K562 (cell line): ENCODE data around the gene TM9SF3. TPM values are rescaled to one million over a fixed set of nuclear protein-coding genes. Genes with fewer than 3 reads are reported as not detected.

ENCODE experiments used
- ARID3B ChIP-seq: fragments of 250-450 bp; sonication (Bioruptor Pico); IDR thresholded peaks from 2 replicates; pipeline ENCODE4 v1.4.0; 2020; ENCODE audit warnings: borderline replicate concordance
- COPS2 ChIP-seq: fragments of 450-650 bp; conservative IDR thresholded peaks from 2 replicates; pipeline ENCODE4 v1.6.1; 2016; ENCODE audit warnings: mild to moderate bottlenecking, moderate library complexity
- CREB3 ChIP-seq: fragments of 450-650 bp; conservative IDR thresholded peaks from 2 replicates; pipeline ENCODE4 v1.6.1; 2016; ENCODE audit warnings: missing genetic modification characterization, low read depth, mild to moderate bottlenecking, missing compliant biosample characterization, moderate library complexity
- HDAC1 ChIP-seq, 2 experiments: fragments of 450-650 bp; IDR thresholded peaks; 2 replicates each; pipeline ENCODE4 v1.6.1; 2016 to 2017; ENCODE audit warnings: inconsistent platforms in 1 of 2, mild to moderate bottlenecking in 1 of 2, moderate library complexity in 1 of 2
- MTA3 ChIP-seq: fragments of 450-650 bp; formaldehyde crosslinking; IDR thresholded peaks from 2 replicates; pipeline ENCODE4 v1.6.1; 2017; ENCODE audit warnings: mild to moderate bottlenecking, borderline replicate concordance
- POLR2A ChIP-seq: fragments of 450-650 bp; conservative IDR thresholded peaks from 2 replicates; pipeline ENCODE4 v1.6.1; 2016
- POLR3A ChIP-seq: IDR thresholded peaks from 2 replicates; pipeline ENCODE4 v1.6.1; 2011; ENCODE audit warnings: borderline replicate concordance, mild to moderate bottlenecking, moderate library complexity; ENCODE audit not compliant: insufficient read length, insufficient read depth; ENCODE audit errors: extremely low read depth
- SMC3 ChIP-seq: conservative IDR thresholded peaks from 2 replicates; pipeline ENCODE4 v1.6.1; 2011; ENCODE audit warnings: low read depth, low read length, improper control_type of control experiment; ENCODE audit not compliant: insufficient read depth
- SPI1 ChIP-seq: IDR thresholded peaks from 2 replicates; pipeline ENCODE4 v1.6.1; 2011; ENCODE audit warnings: low read depth, low read length, control low read depth, borderline replicate concordance
- ZNF407 ChIP-seq: fragments of 450-650 bp; IDR thresholded peaks from 2 replicates; pipeline ENCODE4 v1.6.1; 2016; ENCODE audit warnings: low read depth
- polyA plus RNA-seq, 8 experiments: library from polyadenylated mRNA; depleted of rRNA in 4 of 8; stranded (reverse) in 5 of 8; unstranded in 3 of 8; fragments of >200 nt; fragmentation: Nextera tagmentation in 2 of 8; fragmentation: Illumina TruSeq in 1 of 8; extraction: Ambion mirVana in 2 of 8; extraction: Trizol in 1 of 8; gene quantifications; 2 replicates each; pipeline versions ENCODE4 v1.2.1 to v1.2.3, GENCODE V29; 2011 to 2014; ENCODE audit warnings: inconsistent platforms in 1 of 8, missing spikeins in 1 of 8
- total RNA-seq, 7 experiments: library from RNA; depleted of rRNA in 6 of 7; stranded (reverse); fragments of >200 nt in 6 of 7; fragmentation: Illumina TruSeq in 2 of 7; extraction: Trizol in 2 of 7; gene quantifications; 2 replicates each; pipeline versions ENCODE4 v1.2.1 to v1.2.3, GENCODE V29; 2011 to 2021; ENCODE audit warnings: low replicate concordance in 1 of 7

Gene TM9SF3
- total and polyA plus RNA-seq, 9 of the 15 experiments (the other 6 are each of a cell fraction or from before 2014, with no cell fraction given) = 16.1 to 63.1 (median 34.9) TPM

GRCh38 chr10:96619120-96619519 is 32.3 kb upstream of the TM9SF3 start (continued):
- TF ChIP-seq COPS2 (no peak), ZNF407 (no peak), POLR2A (no peak), ARID3B (CRISPR knock-in tag) (no peak), SMC3 (no peak), MTA3 (peak; percentile 81; the same call in 1 of the 2 replicates), HDAC1 (IDR thresholded peaks at IDR 0.05) (peak in 1 of 2 experiments; percentile 88; a peak in 2 of 4 replicates), CREB3 (tag) (no peak), SPI1 (no peak), POLR3A (no peak)
